Measurements from ENCODE around the gene ARRB2.

GRCh38 chr17:4740025-4740351 is 29.6 kb downstream of the ARRB2 start:
- TF ChIP-seq CREB5 (CRISPR knock-in tag; IDR thresholded peaks at IDR 0.05; ENCODE audit: low read depth), result no peak
- no peak for TF ChIP-seq ZFP3 (CRISPR knock-in tag; IDR thresholded peaks at IDR 0.05)
- no peak for TF ChIP-seq ZFP30 (CRISPR knock-in tag; IDR thresholded peaks at IDR 0.05)
- no peak for TF ChIP-seq ISL1 (CRISPR knock-in tag; IDR thresholded peaks at IDR 0.05)
- TF ChIP-seq TSHZ2 (CRISPR knock-in tag; IDR thresholded peaks at IDR 0.05), result no peak
- TF ChIP-seq RARB (CRISPR knock-in tag; IDR thresholded peaks at IDR 0.05), result no peak
- no peak for TF ChIP-seq ESRRG (CRISPR knock-in tag; IDR thresholded peaks at IDR 0.05)

Measured in SK-N-SH treated with all-trans-retinoic acid at 6 μM for 48 hours (cell line).